Mesendoderm (in vitro differentiated cells): ENCODE data around the gene AGXT.

Experiments used
- DNase-seq: peaks from one replicate; pipeline ENCODE4 v3.0.0; 2013
- H2AK5ac ChIP-seq: 2 replicates; pipeline ENCODE4 v1.6.1; 2013; ENCODE audit warnings: low read length, inconsistent platforms
- H2BK120ac ChIP-seq: 2 replicates; pipeline ENCODE4 v1.6.1; 2013; ENCODE audit warnings: low read depth, mild to moderate bottlenecking, low read length, moderate library complexity, mixed read lengths
- H2BK15ac ChIP-seq: replicated peaks from 2 replicates; pipeline ENCODE4 v1.6.1; 2013; ENCODE audit warnings: low read depth, mild to moderate bottlenecking, moderate library complexity
- H2BK5ac ChIP-seq: 2 replicates; pipeline ENCODE4 v1.6.1; 2013; ENCODE audit warnings: low read length, inconsistent platforms
- H3K18ac ChIP-seq: 2 replicates; pipeline ENCODE4 v1.6.1; 2013; ENCODE audit warnings: mild to moderate bottlenecking, low read length, mixed read lengths
- H3K23ac ChIP-seq: one replicate; pipeline ENCODE4 v1.6.1; 2013; ENCODE audit warnings: low read length
- H3K27ac ChIP-seq: 2 replicates; pipeline ENCODE4 v1.5.1; 2013; ENCODE audit warnings: low read depth, mild to moderate bottlenecking, inconsistent platforms, low read length, moderate library complexity
- H3K27me3 ChIP-seq: 2 replicates; pipeline ENCODE4 v1.6.1; 2013; ENCODE audit warnings: low read length, control low read depth, mild to moderate bottlenecking, inconsistent platforms; ENCODE audit not compliant: insufficient read depth, poor library complexity
- H3K36me3 ChIP-seq: 2 replicates; pipeline ENCODE4 v1.6.1; 2013; ENCODE audit warnings: low read length, inconsistent platforms; ENCODE audit not compliant: control insufficient read depth, insufficient read depth
- H3K4ac ChIP-seq: one replicate; pipeline ENCODE4 v1.6.1; 2013; ENCODE audit warnings: low read depth, mild to moderate bottlenecking, low read length, moderate library complexity
- H3K4me1 ChIP-seq: 2 replicates; pipeline ENCODE4 v1.6.1; 2013; ENCODE audit warnings: low read depth, low read length, inconsistent platforms; ENCODE audit not compliant: control insufficient read depth
- H3K4me2 ChIP-seq: 2 replicates; pipeline ENCODE4 v1.6.1; 2013; ENCODE audit warnings: low read length
- H3K4me3 ChIP-seq: 2 replicates; pipeline ENCODE4 v1.5.1; 2013; ENCODE audit warnings: mild to moderate bottlenecking, low read length
- H3K56ac ChIP-seq: one replicate; pipeline ENCODE4 v1.6.1; 2013; ENCODE audit warnings: low read length
- H3K79me1 ChIP-seq: 2 replicates; pipeline ENCODE4 v1.6.1; 2013; ENCODE audit warnings: low read length, inconsistent platforms
- H3K79me2 ChIP-seq: 2 replicates; pipeline ENCODE4 v1.6.1; 2013; ENCODE audit warnings: mild to moderate bottlenecking, low read length; ENCODE audit not compliant: control insufficient read depth, insufficient read depth
- H3K9ac ChIP-seq: 2 replicates; pipeline ENCODE4 v1.6.1; 2013; ENCODE audit warnings: low read length, inconsistent platforms
- H4K5ac ChIP-seq: one replicate; pipeline ENCODE4 v1.6.1; 2013; ENCODE audit warnings: low read length
- H4K8ac ChIP-seq: one replicate; pipeline ENCODE4 v1.6.1; 2013; ENCODE audit warnings: low read depth, mild to moderate bottlenecking, control low read depth, low read length, moderate library complexity
- WGBS: extraction: QIAGEN DNeasy Blood & Tissue Kit; methylation state at CpG from one replicate; pipeline ENCODE4 v1.1.7; 2013; ENCODE audit warnings: low lambda C conversion rate, missing lambda C conversion rate; ENCODE audit not compliant: insufficient coverage; ENCODE audit errors: extremely low coverage; 5-methylcytosine and 5-hydroxymethylcytosine counted together

Gene AGXT

DNA sequence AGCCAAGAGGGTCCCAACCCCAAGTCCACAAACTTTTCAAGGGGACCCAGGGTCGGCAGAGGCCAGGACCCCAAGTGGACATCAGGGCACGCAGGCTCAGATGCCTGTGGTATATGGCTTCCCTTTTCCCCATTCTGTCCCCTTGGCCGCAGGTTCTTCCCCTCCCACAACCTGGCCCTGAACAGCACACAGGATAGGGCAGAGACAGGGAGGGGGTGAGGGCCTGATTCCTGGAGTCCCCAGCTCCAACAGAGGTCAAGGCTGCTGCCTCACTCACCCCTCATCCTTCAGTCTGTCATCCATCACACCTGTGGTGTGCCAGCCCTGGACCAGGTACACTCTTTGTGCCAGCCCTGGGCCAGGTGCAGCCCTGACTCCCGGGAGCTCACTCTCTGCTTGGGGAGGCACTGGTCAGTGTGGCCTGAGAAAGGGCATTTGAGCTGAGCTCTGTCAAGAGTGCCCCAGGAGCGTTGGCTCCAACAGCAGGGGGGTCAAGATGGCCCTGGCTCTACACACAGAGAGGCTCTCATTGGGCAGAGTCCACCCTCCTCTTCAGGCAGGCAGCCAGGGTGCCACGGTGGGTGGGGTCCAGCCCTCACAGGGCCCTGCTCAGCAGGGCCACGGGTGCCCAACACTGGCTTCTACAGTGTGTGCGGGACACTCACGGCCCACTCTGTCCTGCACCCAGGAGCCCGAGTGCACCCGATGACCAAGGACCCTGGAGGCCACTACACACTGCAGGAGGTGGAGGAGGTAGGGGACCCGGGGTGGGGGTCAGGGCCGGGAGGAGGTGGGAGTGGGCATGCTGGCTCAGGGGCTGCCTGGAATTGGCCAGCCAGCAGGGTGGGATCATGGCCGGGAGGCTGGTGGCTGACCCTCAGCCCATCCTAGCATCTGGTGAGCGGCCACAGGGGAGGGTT is 1.6 kb downstream of the AGXT start:
- Histone ChIP-seq H4K8ac (no peak overlapping the region), H3K36me3 (no peaks in the 10 kb centered on the region), H3K27me3 (no peaks in the 10 kb centered on the region), H3K4me3 (no peak overlapping the region), H3K23ac (no peak overlapping the region), H3K4me2 (no peak overlapping the region), H3K56ac (no peak overlapping the region), H3K27ac (no peak overlapping the region), H2BK5ac (no peak overlapping the region), H3K18ac (no peak overlapping the region), H2BK120ac (no peak overlapping the region), H3K4ac (no peak overlapping the region), H2AK5ac (no peak overlapping the region), H3K79me2 (no peaks in the 10 kb centered on the region), H3K79me1 (no peaks in the 10 kb centered on the region), H4K5ac (no peak overlapping the region), H3K9ac (no peak overlapping the region), H2BK15ac (no peak overlapping the region), H3K4me1 (no peaks in the 10 kb centered on the region)
- no CpG with 5 or more reads among the region's 15 CpGs for WGBS
- no peak for DNase-seq

DNA sequence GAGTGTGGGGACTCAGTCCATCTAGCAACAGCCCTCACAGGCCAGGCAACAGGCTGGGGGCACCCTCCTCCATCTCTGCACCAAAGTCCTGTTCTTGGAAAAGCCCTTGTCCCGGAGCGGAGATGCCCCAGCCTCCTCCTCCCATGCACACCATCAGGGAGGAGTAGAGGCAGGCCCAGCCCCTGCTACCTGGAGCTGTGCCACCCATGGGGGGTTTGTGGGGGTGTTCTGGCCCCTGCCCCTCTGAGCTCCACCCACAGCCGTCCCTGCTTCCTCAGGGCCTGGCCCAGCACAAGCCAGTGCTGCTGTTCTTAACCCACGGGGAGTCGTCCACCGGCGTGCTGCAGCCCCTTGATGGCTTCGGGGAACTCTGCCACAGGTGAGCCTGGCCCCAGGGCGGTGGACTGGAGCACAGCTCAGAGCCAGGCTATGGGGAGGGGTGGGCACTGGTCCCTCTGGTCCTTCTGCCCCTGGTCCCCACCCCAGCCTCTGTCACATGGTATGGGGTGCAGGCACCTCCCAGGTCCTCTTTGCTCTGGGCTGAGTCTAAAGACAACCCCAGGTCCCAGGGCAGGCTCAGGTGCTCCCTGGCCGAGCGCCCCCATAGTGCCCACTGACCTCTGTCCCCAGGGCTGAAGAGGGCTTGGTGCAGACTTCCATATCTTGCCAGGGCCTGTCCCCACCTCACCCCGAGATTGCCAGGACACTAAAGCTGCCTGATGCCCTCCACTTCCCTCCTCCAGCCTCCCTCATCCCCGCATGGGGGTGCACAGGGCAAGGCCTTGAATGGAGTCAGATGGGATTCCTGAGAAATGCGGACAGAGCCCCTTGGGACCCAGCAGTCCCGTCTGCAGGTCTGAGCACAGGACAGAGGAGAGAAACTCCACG is 2.7 kb downstream of the AGXT start:
- Histone ChIP-seq H3K4me2 (no peak overlapping the region), H4K8ac (no peak overlapping the region), H2AK5ac (no peak overlapping the region), H3K18ac (no peak overlapping the region), H4K5ac (no peak overlapping the region), H3K4me1 (no peaks in the 10 kb centered on the region), H3K56ac (no peak overlapping the region), H2BK120ac (no peak overlapping the region), H3K36me3 (no peaks in the 10 kb centered on the region), H3K23ac (no peak overlapping the region), H3K4me3 (no peak overlapping the region), H3K27me3 (no peaks in the 10 kb centered on the region), H2BK15ac (no peak overlapping the region), H3K79me1 (no peaks in the 10 kb centered on the region), H2BK5ac (no peak overlapping the region), H3K79me2 (no peaks in the 10 kb centered on the region), H3K27ac (no peak overlapping the region), H3K9ac (no peak overlapping the region), H3K4ac (no peak overlapping the region)
- DNase-seq, result no peak
- WGBS, result no CpG with 5 or more reads among the region's 16 CpGs

DNA sequence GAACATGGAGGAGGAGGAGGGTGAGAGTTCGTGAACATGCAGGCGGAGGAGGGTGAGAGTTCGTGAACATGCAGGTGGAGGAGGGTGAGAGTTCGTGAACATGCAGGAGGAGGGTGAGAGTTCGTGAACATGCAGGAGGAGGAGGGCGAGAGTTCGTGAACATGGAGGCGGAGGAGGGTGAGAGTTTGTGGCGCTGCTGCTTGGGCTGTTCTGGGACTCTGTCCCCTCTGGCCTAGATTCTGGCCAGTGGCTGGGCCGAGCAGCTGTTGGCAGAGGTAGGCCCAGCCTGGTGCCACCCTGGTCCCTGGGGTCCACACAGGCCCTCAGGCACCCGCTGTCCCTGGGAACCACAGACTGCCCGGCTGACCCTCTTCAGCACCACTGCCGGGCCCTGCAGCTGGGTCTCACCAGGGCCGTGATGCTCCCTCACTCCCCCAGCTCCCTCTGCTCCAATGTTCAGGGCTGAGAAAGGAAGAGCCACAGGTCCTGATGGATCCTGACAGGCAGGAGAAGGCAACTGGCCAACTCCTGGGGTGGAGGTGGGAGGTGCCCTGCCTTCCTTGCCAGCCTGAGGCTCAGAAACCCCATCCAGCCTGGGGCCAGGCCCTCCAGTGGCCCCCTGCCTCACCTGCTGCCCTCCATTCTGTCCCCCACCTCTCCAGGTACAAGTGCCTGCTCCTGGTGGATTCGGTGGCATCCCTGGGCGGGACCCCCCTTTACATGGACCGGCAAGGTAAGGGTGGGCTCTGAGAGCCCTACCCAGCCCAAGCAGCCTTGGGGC is 3.9 kb downstream of the AGXT start:
- Histone ChIP-seq H3K18ac (no peak overlapping the region), H3K27me3 (no peaks in the 10 kb centered on the region), H2BK15ac (no peak overlapping the region), H3K4me3 (no peak overlapping the region), H3K4me2 (no peak overlapping the region), H3K9ac (no peak overlapping the region), H3K56ac (no peak overlapping the region), H3K4me1 (no peaks in the 10 kb centered on the region), H3K36me3 (no peaks in the 10 kb centered on the region), H4K8ac (no peak overlapping the region), H4K5ac (no peak overlapping the region), H3K79me2 (no peaks in the 10 kb centered on the region), H3K79me1 (no peaks in the 10 kb centered on the region), H3K4ac (no peak overlapping the region), H2BK120ac (no peak overlapping the region), H3K27ac (no peak overlapping the region), H2AK5ac (no peak overlapping the region), H2BK5ac (no peak overlapping the region), H3K23ac (no peak overlapping the region)
- DNase-seq, result no peak
- WGBS, result no CpG with 5 or more reads among the region's 17 CpGs

DNA sequence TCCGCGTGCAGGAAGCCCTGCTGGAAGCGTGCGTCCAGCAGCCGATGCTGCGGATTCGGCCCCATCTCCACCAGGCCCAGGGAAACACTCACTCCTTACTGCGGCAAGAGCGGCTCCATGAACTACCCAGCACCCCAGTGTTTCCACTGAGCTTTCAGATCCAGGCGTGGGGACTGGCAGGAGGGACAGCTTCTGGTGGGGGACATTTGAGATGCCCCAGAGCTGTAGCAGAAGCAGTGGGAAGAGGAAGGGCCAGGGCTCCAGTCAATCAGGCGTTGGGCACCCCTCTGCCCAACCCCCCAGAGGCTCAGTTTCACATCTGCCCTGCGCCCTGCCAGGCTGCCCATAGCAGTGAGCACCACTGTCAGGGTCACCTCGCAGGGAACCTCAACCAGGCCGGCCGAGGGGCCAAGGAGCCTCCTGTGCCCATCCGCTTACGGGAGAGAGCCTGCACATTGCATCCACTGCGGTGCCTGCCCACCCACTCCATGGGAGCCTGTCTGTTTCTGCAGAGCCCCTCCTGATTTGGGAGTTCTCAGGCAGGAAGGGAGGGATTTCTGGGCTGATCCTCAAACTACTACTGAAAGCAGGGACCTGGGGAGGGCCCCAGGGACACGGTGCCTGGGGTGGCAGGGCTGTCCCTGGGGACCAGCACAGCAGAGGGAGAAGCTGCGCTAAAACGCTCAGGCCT is 4.6 kb downstream of the AGXT start:
- no peak overlapping the region for H3K4me2 ChIP-seq

More for the DNA sequence above, 4.6 kb downstream of the AGXT start:
- Histone ChIP-seq H2BK5ac (no peak overlapping the region), H3K79me2 (no peaks in the 10 kb centered on the region), H3K27me3 (no peaks in the 10 kb centered on the region), H3K56ac (no peak overlapping the region), H3K4me1 (no peaks in the 10 kb centered on the region), H3K36me3 (no peaks in the 10 kb centered on the region), H3K9ac (no peak overlapping the region), H3K23ac (no peak overlapping the region), H3K18ac (no peak overlapping the region), H2AK5ac (no peak overlapping the region), H3K79me1 (no peaks in the 10 kb centered on the region), H2BK15ac (no peak overlapping the region), H3K4ac (no peak overlapping the region), H3K4me3 (no peak overlapping the region), H4K5ac (no peak overlapping the region), H2BK120ac (no peak overlapping the region), H4K8ac (no peak overlapping the region), H3K27ac (no peak overlapping the region)
- WGBS, result no CpG with 5 or more reads among the region's 21 CpGs
- no peak for DNase-seq
